Transverse colon (tissue), 4 donors: ENCODE data around the gene PEX14. TPM values are rescaled to one million over a fixed set of nuclear protein-coding genes. Genes with fewer than 3 reads are reported as not detected.
A peak's percentile ranks its signal among the peaks of the same experiment; 100 is the strongest.

Source experiments
- DNase-seq: peaks from one replicate; pipeline ENCODE4 v3.0.0-alpha.2; 2019
- H3K27ac ChIP-seq, 4 donors: fragments of 200-600 bp; sonication (generic); 2 replicates each; pipeline ENCODE4 v1.5.1; 2016 to 2018; ENCODE audit warnings: inconsistent platforms in 4 of 4
- H3K27me3 ChIP-seq: fragments of 200-600 bp; sonication (generic); 2 replicates; pipeline ENCODE4 v1.5.1; 2017; ENCODE audit warnings: inconsistent platforms
- H3K36me3 ChIP-seq, 4 donors: fragments of 200-600 bp; sonication (generic); 2 replicates each; pipeline ENCODE4 v1.5.1; 2017 to 2019; ENCODE audit warnings: inconsistent platforms in 4 of 4
- H3K4me1 ChIP-seq, 4 donors: fragments of 200-600 bp; sonication (generic); 2 replicates each; pipeline ENCODE4 v1.5.1; 2017 to 2020; ENCODE audit warnings: inconsistent platforms in 4 of 4
- H3K4me3 ChIP-seq, 4 donors: fragments of 200-600 bp; sonication (generic); 1 replicate in 1 of 4; 2 replicates in 3 of 4; pipeline versions ENCODE4 v1.5.1 to v1.6.1; 2017 to 2019; ENCODE audit warnings: inconsistent platforms in 4 of 4
- H3K9me3 ChIP-seq, 2 donors: fragments of 200-600 bp; sonication (generic); 2 replicates each; pipeline ENCODE4 v1.5.1; 2017 to 2019; ENCODE audit warnings: inconsistent platforms in 2 of 2
- CTCF ChIP-seq, 5 experiments: fragments of 200-600 bp in 3 of 5; fragments of 450-650 bp in 2 of 5; sonication (generic) in 3 of 5; IDR thresholded peaks; 1 replicate in 2 of 5; 2 replicates in 3 of 5; pipeline ENCODE4 v1.5.1; 2016 to 2017; ENCODE audit warnings: antibody characterized with exemption in 5 of 5, inconsistent platforms in 3 of 5, mild to moderate bottlenecking in 2 of 5, moderate library complexity in 1 of 5
- EP300 ChIP-seq: sonication (generic); formaldehyde crosslinking; IDR thresholded peaks from one replicate; pipeline ENCODE4 v1.6.1; 2017; ENCODE audit warnings: antibody characterized with exemption, low read depth
- POLR2A ChIP-seq: fragments of 450-650 bp; IDR thresholded peaks from one replicate; pipeline ENCODE4 v1.6.1; 2016; ENCODE audit warnings: antibody characterized with exemption, mild to moderate bottlenecking, moderate library complexity
- POLR2AphosphoS5 ChIP-seq, 3 donors: sonication (generic); formaldehyde crosslinking; IDR thresholded peaks; one replicate each; pipeline ENCODE4 v1.6.1; 2016; ENCODE audit warnings: antibody characterized with exemption in 3 of 3
- WGBS, 2 donors: methylation state at CpG; one replicate each; pipeline ENCODE4 v1.1.5; 2018; ENCODE audit warnings: low coverage in 1 of 2; 5-methylcytosine and 5-hydroxymethylcytosine counted together
- in situ Hi-C, 4 donors: fragments of 200-750 bp; cut with MboI; loops; one replicate each; pipeline versions ENCODE4 v1.15.0 to v1.15.1; 2017; ENCODE audit warnings: low sequenced_read_pairs in 3 of 4, low pct_ligation_motif_present in 1 of 4, low pct_unique_long_range_greater_than_20kb in 1 of 4
- intact Hi-C: fragments of 100-400 bp; cut with DNase I; formaldehyde crosslinking; loops from one replicate; pipeline ENCODE4 v1.15.1; 2023; ENCODE audit warnings: low total_unique reads
- total RNA-seq, 4 donors: library from RNA; depleted of rRNA; stranded (reverse); fragments of >200 nt; gene quantifications; one replicate each; pipeline ENCODE4 v1.1.0, GENCODE V29; 2016

The PEX14 gene
- total RNA-seq, 4 donors from 2014 or later = 2.4 to 16.5 (median 12.6) TPM

- H3K4me1 ChIP-seq = peaks cover 3 to 26% (median 12%) of the 10 kb centered on the region in 4 donors
- H3K27me3 ChIP-seq = no peaks in the 10 kb centered on the region
- in situ Hi-C loops = no loop called here
- no peaks in the 10 kb centered on the region for H3K9me3 ChIP-seq
- intact Hi-C loops = no loop called here
- WGBS, 2 donors = 93% methylated on average over 19 of the region's 20 CpGs; no CpG with 5 or more reads in 1 of the 2 donors
- H3K27ac ChIP-seq = peak overlapping the region; percentile 15 to 46 (median 36)
- no peak for TF ChIP-seq POLR2AphosphoS5 (IDR thresholded peaks at IDR 0.05)
- no peak for TF ChIP-seq EP300
- no peak for TF ChIP-seq CTCF (IDR thresholded peaks at IDR 0.05)
- TF ChIP-seq POLR2A = no peak
- no peaks in the 10 kb centered on the region for H3K36me3 ChIP-seq
- no peak for DNase-seq
- no peak overlapping the region for H3K4me3 ChIP-seq
Measured at GRCh38 chr1:10631121-10631810, 156.5 kb downstream of the PEX14 start.

- in situ Hi-C loops (no loop called here), intact Hi-C loops (no loop called here)
- no peak for TF ChIP-seq POLR2A
- no peak for TF ChIP-seq EP300
- no peak for TF ChIP-seq POLR2AphosphoS5 (IDR thresholded peaks at IDR 0.05)
- TF ChIP-seq CTCF (IDR thresholded peaks at IDR 0.05) = no peak
- Histone ChIP-seq H3K4me3 (no peak overlapping the region), H3K9me3 (no peaks in the 10 kb centered on the region), H3K27me3 (no peaks in the 10 kb centered on the region), H3K36me3 (no peaks in the 10 kb centered on the region), H3K4me1 (peaks cover 3 to 27% (median 12%) of the 10 kb centered on the region in 4 donors), H3K27ac (peak overlapping the region; percentile 31 to 47 (median 44))
- 86% methylated on average over 13 of the region's 14 CpGs; no CpG with 5 or more reads in 1 of the 2 donors for WGBS, 2 donors
- DNase-seq = no peak
Measured at GRCh38 chr1:10631811-10632593, 157.3 kb downstream of the PEX14 start.

DNA sequence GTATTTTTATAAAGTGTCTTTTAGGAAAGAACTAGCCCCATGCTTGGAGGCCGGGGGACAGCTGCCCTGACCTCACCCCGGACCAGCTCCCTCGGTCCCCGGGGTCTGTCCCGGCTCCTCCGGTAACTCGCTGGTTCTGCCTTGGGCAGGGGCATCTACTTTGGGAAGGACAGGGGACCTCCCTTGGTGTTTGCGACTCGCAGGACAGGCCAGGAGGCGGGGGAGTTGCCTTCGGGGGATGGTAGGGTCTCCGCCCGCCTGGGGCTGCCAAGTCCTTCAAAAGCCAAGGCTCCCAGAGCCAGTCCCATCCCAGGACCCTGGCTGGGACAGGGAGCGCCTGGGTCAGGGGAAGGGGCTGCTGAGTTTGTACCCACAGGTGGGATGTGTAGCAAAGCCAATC, 157.9 kb downstream of the PEX14 start:
- DNase-seq = no peak
- no peaks in the 10 kb centered on the region for H3K9me3 ChIP-seq
- peaks cover 3 to 31% (median 12%) of the 10 kb centered on the region in 4 donors for H3K4me1 ChIP-seq
- H3K36me3 ChIP-seq = no peaks in the 10 kb centered on the region
- peak overlapping the region; percentile 31 to 47 (median 44) for H3K27ac ChIP-seq
- 90% methylated on average over 13 of the region's 14 CpGs; no CpG with 5 or more reads in 1 of the 2 donors for whole genome bisulfite sequencing, 2 donors
- no peak for TF ChIP-seq CTCF (IDR thresholded peaks at IDR 0.05)
- no peak for TF ChIP-seq EP300
- TF ChIP-seq POLR2A = no peak
- no peak for TF ChIP-seq POLR2AphosphoS5 (IDR thresholded peaks at IDR 0.05)
- H3K4me3 ChIP-seq = no peak overlapping the region
- H3K27me3 ChIP-seq = no peaks in the 10 kb centered on the region
- intact Hi-C loops (no loop called here), in situ Hi-C loops (no loop called here)

GRCh38 chr1:10633416-10633815, 158.7 kb downstream of the PEX14 start:
- H3K27ac ChIP-seq = peak overlapping the region in 2 of 4 donors; percentile 41 to 47
- H3K4me1 ChIP-seq = peaks cover 10 to 37% (median 16%) of the 10 kb centered on the region in 4 donors
- intact Hi-C loops (no loop called here), in situ Hi-C loops (no loop called here)
- no peak for DNase-seq
- no peak for TF ChIP-seq POLR2A
- no peak for TF ChIP-seq POLR2AphosphoS5 (IDR thresholded peaks at IDR 0.05)
- TF ChIP-seq EP300 = no peak
- no peak for TF ChIP-seq CTCF (IDR thresholded peaks at IDR 0.05)
- H3K36me3 ChIP-seq = no peaks in the 10 kb centered on the region
- no peaks in the 10 kb centered on the region for H3K27me3 ChIP-seq
- H3K4me3 ChIP-seq = no peak overlapping the region
- 93% methylated on average over 7 of the region's 10 CpGs; no CpG with 5 or more reads in 1 of the 2 donors for WGBS, 2 donors
- H3K9me3 ChIP-seq = no peaks in the 10 kb centered on the region
